DMS153 (cell line): ENCODE results near the gene TSR3.

ENCODE experiments used
- DNase-seq: peaks from one replicate; lab custom pipeline; 2025; lab: John Stamatoyannopoulos, UW

TSR3 gene

GRCh38 chr16:1308036-1308976 is 43.4 kb downstream of the TSR3 start:
- peak; percentile 86 for DNase-seq

- DNase-seq: no peak
These were observed 45.3 kb downstream of the TSR3 start for GRCh38 chr16:1306334-1306733.

GRCh38 chr16:1305823-1306222 is 45.9 kb downstream of the TSR3 start:
- no peak for DNase-seq

GRCh38 chr16:1301562-1301961 is 50.1 kb downstream of the TSR3 start:
- DNase-seq: no peak

GRCh38 chr16:1300664-1301476 is 50.8 kb downstream of the TSR3 start:
- DNase-seq: no peak

- DNase-seq: no peak
These were observed 51.8 kb downstream of the TSR3 start for GRCh38 chr16:1299868-1300203.
